Effector CD4-positive, alpha-beta T cell (primary cell): ENCODE data around the gene MBD6.
A peak's percentile ranks its signal among the peaks of the same experiment; 100 is the strongest.

ENCODE experiments used
- DNase-seq: peaks from one replicate; pipeline ENCODE4 v3.0.0-alpha.2; 2020
- total RNA-seq: gene quantifications from one replicate; lab custom pipeline; 2026; lab: John Stamatoyannopoulos, UW

The MBD6 gene
- 28.9 reads per million, percentile 55 among the genes with 10 or more reads in this experiment for total RNA-seq

GRCh38 chr12:57522011-57522886 is at the start of gene MBD6:
Gene MBD6 (plus strand): TSS chr12:57522824. CDS start chr12:57524304, 1,480 bp downstream.
- peak; percentile 86 for DNase-seq

- DNase-seq: no peak
Observed at GRCh38 chr12:57473392-57473791, 49.2 kb upstream of the MBD6 start.

- DNase-seq: no peak
Observed at GRCh38 chr12:57473886-57474285, 48.7 kb upstream of the MBD6 start.

- DNase-seq: no peak
Observed at GRCh38 chr12:57474430-57474829, 48.2 kb upstream of the MBD6 start.

- DNase-seq: no peak
Observed at GRCh38 chr12:57474862-57475261, 47.8 kb upstream of the MBD6 start.

- no peak for DNase-seq
Observed at GRCh38 chr12:57475271-57476161, 47.1 kb upstream of the MBD6 start.

GRCh38 chr12:57476162-57476992 is 46.2 kb upstream of the MBD6 start:
- peak; percentile 48 for DNase-seq

GRCh38 chr12:57476993-57477709 is 45.5 kb upstream of the MBD6 start:
- DNase-seq: no peak

- peak; percentile 60 for DNase-seq
Observed at GRCh38 chr12:57477710-57478681, 44.6 kb upstream of the MBD6 start.

- DNase-seq: no peak
Observed at GRCh38 chr12:57479043-57479375, 43.6 kb upstream of the MBD6 start.

GRCh38 chr12:57479376-57480115 is 43.1 kb upstream of the MBD6 start, which contains the start of gene ARHGAP9:
Gene ARHGAP9 (minus strand): TSS chr12:57479866. CDS start chr12:57479406, 460 bp downstream.
- DNase-seq: peak; percentile 63

GRCh38 chr12:57481671-57482070 is 41.0 kb upstream of the MBD6 start:
- no peak for DNase-seq

- no peak for DNase-seq
Observed at GRCh38 chr12:57483466-57483865, 39.2 kb upstream of the MBD6 start.

- DNase-seq: no peak
Observed at GRCh38 chr12:57485695-57486094, 36.9 kb upstream of the MBD6 start.

GRCh38 chr12:57487055-57487596 is 35.5 kb upstream of the MBD6 start:
- no peak for DNase-seq

- DNase-seq: peak; percentile 90
Observed at GRCh38 chr12:57487597-57488401, 34.8 kb upstream of the MBD6 start, which contains the start of gene MARS1. Gene MARS1 (plus strand): TSS chr12:57488068. CDS start chr12:57488091, 23 bp downstream.

GRCh38 chr12:57488402-57489156 is 34.0 kb upstream of the MBD6 start:
- no peak for DNase-seq

GRCh38 chr12:57489157-57489641 is 33.4 kb upstream of the MBD6 start:
- no peak for DNase-seq
